GM18868 (cell line): ENCODE data around the gene FBXO44.

Experiments used
- ATAC-seq: cut with Tn5 transposase; IDR thresholded peaks from one replicate; pipeline ENCODE4 v1.9.1; 2021; ENCODE audit warnings: mild to moderate bottlenecking, moderate library complexity; ENCODE audit not compliant: unreplicated experiment

FBXO44 gene

GRCh38 chr1:11684070-11684469, 29.4 kb downstream of the FBXO44 start:
- ATAC-seq = no peak

GRCh38 chr1:11685210-11685752, 30.6 kb downstream of the FBXO44 start:
- ATAC-seq = no peak

GRCh38 chr1:11688506-11688905, 33.8 kb downstream of the FBXO44 start:
- no peak for ATAC-seq

GRCh38 chr1:11690397-11691301, 36.0 kb downstream of the FBXO44 start:
- no peak for ATAC-seq

- no peak for ATAC-seq
These were observed 36.7 kb downstream of the FBXO44 start, which contains the start of gene DRAXIN for GRCh38 chr1:11691302-11691914. TSS of gene DRAXIN (plus strand) at chr1:11691710. CDS start at chr1:11706259, 14,549 bp downstream.

- ATAC-seq = no peak
These were observed 37.4 kb downstream of the FBXO44 start for GRCh38 chr1:11691928-11692711.

- no peak for ATAC-seq
These were observed 38.4 kb downstream of the FBXO44 start for GRCh38 chr1:11693024-11693590.

- no peak for ATAC-seq
These were observed 39.2 kb downstream of the FBXO44 start for GRCh38 chr1:11693917-11694316.

- ATAC-seq = no peak
These were observed 41.2 kb downstream of the FBXO44 start for GRCh38 chr1:11695861-11696260.

GRCh38 chr1:11697188-11697892, 42.7 kb downstream of the FBXO44 start:
- no peak for ATAC-seq

- ATAC-seq = no peak
These were observed 43.2 kb downstream of the FBXO44 start for GRCh38 chr1:11697893-11698210.

- ATAC-seq = no peak
These were observed 46.2 kb downstream of the FBXO44 start for GRCh38 chr1:11700601-11701467.

- no peak for ATAC-seq
These were observed 46.9 kb downstream of the FBXO44 start for GRCh38 chr1:11701551-11701961.

- no peak for ATAC-seq
These were observed 47.5 kb downstream of the FBXO44 start for GRCh38 chr1:11701981-11702803.

- no peak for ATAC-seq
These were observed 48.9 kb downstream of the FBXO44 start for GRCh38 chr1:11703357-11704193.

- no peak for ATAC-seq
These were observed 49.5 kb downstream of the FBXO44 start for GRCh38 chr1:11704194-11704529.

- ATAC-seq = no peak
These were observed 50.2 kb downstream of the FBXO44 start for GRCh38 chr1:11704691-11705475.
